Stimulated activated CD8-positive, alpha-beta memory T cell treated with anti-CD3 and anti-CD28 coated beads, Interleukin-4, amount 100 ng/mL, for 48 hours (primary cell): ENCODE measurements around the gene NME1.
"Not testable (repeated sequence)": the region's sequence is repeated elsewhere in the genome, so short reads cannot be mapped to it uniquely, and the experiment has no call there.

Experiments
- DNase-seq: peaks from one replicate; pipeline ENCODE4 v3.0.0-alpha.2; 2020

NME1 gene

GRCh38 chr17:51153210-51154072 is at the start of gene NME1:
Gene NME1, plus strand, starts transcription at chr17:51153559. Its CDS starts 2,096 bp downstream, at chr17:51155655.
- DNase-seq, result peak; percentile 99

DNA sequence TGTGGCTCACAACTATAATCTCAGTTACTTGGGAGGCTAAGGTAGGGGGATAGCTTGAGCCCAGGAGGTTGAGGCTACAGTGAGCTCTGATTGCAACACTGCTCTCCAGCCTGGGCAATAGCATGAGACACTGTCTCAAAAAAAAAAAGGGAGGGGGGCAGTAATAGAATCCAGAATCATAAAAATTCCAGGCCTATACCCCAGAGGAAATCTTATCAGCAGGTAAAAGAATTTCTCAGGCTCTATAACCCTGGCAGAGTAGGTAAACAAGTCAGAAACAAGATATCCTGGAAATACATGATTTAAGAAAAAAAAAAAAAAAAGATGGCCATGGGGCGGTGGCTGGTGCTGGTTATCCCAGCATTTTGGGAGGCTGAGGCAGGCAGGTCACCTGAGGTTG is 45.6 kb upstream of the NME1 start:
- DNase-seq, result no peak

DNA sequence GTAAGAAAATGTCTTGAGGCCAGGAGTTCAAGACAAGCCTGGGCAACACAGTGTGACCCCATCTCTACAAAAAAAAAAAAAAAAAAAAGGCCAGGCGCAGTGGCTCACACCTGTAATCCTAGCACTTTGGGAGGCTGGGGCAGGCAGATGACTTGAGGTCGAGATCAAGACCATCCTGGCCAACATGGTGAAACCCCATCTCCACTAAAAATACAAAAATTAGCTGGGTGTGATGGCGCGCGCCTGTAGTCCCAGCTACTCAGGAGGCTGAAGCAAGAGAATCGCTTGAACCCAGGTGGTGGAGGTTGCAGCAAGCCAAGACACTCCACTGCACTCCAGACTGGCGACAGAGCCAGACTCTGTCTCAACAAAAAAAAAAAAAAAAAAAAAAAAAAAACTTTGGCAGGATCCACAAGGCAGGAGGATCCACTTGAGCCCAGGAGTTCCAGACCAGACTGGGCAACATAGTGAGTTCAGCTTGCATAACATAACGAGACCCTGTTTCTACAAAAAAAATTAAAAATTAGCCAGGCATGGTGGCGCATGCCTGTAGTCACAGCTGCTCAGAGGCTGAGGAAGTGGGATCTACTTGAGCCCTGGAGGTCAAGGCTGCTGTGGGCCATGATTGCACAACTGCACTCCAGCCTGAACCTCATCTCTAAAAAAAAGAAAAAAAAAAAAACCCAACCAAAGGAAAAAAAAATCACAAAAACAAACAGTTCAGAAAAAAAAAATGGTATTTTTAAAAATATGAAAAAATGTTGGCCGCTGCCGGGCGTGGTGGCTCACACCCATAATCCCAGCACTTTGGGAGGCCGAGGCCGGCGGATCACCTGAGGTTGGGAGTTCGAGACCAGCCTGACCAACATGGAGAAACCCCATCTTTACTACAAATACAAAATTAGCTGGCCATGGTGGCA is 40.8 kb upstream of the NME1 start:
- not testable (repeated sequence) for DNase-seq

- no peak for DNase-seq
These were observed 38.2 kb upstream of the NME1 start for GRCh38 chr17:51115179-51115578.

DNA sequence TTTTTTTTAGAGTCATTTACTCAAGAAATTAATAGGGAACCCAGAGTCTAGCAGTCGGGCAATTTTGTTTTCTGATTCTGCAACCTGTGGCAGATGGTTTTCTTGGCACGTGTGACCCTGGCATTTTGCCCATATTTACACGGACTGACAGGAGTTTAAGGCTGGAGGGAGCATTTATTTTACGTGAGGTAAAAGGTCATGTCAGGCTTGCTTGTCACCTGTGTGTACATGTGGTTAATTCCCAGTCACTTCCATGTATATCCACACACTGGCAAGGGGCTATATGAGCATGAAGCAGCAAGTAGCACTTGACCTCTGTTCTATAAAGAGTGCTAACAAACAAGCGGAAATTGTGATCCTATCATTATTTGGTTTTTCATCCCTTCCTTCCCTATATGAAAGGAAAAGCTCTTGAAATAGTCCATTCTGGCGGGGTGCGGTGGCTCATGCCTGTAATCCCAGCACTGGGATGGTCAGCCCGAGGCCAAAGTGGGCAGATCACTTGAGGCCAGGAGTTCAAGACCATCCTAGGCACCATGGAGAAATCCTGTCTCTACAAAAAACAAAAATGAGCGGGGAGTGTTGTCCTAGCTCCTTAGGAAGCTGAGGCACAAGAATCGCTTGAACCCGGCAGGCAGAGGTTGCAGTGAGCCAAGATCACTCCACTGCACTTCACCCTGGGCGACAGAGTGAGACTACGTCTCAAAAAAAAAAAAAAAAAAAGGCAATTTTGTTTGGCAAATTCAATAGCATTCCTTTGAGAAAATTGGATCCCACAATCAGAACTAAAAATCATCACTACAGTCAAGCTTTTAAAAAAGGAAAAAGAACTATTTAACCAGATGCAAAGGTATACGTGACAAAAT is 34.8 kb upstream of the NME1 start:
- DNase-seq, result no peak

DNA sequence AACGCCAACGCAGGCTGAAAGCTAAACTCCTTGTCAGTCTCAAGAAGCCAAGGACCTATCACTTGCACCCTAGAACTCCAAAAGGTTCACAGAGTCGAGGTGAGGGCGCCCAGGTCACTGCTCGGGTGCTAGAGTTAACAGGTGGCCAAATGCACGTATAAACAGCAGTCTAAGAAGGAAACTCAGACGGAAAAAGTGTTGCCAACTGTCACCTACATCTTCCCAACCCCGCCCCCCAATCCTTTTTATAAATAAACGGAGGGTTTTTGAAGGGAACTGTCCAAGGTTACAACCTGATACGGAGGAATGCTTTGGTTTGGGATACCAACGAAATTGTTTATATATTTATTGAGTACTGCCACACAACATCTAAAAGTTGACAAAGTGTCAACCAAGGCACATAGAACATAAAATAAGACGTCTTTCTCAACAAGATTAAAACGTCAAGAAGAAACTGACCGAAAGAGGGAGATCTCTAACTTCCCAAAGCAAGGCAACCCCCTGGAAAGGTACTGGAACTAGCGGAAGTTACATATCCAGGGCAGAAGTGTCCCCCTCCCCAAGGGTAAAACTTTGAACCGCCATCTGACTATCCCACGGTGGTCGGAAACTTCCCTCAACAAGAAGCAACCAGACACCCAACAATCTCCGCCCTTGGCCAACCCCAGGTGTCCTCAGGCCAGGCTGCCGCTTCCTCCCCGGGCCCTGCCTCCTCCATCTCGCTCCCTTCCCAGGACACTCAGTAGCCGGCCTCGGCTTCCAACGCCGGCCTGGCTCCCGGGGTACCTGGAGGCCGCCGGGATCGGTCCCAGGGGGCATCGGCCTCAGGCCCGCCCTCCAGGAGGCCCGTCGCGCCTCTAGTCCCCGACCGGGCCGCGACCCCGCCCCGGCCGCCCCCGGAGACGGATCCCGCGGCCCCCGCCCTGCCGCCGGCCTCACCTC is 33.7 kb upstream of the NME1 start:
- peak; percentile 62 for DNase-seq

GRCh38 chr17:51120357-51120738 is 33.0 kb upstream of the NME1 start:
- no peak for DNase-seq

- peak; percentile 93 for DNase-seq
These were observed 32.4 kb upstream of the NME1 start, which contains the start of gene SPAG9 for GRCh38 chr17:51120739-51121619. Gene SPAG9, minus strand, starts transcription at chr17:51120868. Its CDS starts 212 bp downstream, at chr17:51120656.

- peak; percentile 93 for DNase-seq
These were observed 31.5 kb upstream of the NME1 start for GRCh38 chr17:51121620-51122472.

DNA sequence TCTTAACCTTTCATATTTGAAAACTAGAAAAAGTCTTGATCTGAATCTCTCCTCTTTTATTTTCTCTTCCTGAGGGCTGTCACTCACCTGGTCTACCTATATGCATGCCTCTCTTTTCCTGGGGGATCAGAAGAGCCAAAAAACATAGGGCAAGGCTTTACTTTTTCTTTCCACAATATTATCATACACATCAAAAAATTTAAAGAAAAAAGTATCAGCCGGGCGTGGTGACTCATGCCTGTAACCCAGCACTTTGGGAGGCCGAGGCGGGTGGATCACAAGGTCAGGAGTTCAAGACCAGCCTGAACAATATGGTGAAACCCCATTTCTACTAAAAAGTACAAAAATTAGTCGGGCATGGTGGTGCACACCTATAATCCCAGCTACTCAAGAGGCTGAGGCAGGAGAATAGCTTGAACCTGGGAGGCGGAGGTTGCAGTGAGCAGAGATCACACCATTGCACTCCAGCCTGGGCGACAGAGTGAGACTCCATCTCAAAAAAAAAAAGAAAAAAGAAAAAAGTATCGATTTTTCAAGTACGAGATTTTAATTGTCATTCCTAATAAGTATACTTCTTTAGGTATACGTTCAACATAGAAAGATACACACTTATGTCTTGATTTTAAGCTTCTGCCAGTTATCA is 30.8 kb upstream of the NME1 start:
- peak; percentile 29 for DNase-seq

DNA sequence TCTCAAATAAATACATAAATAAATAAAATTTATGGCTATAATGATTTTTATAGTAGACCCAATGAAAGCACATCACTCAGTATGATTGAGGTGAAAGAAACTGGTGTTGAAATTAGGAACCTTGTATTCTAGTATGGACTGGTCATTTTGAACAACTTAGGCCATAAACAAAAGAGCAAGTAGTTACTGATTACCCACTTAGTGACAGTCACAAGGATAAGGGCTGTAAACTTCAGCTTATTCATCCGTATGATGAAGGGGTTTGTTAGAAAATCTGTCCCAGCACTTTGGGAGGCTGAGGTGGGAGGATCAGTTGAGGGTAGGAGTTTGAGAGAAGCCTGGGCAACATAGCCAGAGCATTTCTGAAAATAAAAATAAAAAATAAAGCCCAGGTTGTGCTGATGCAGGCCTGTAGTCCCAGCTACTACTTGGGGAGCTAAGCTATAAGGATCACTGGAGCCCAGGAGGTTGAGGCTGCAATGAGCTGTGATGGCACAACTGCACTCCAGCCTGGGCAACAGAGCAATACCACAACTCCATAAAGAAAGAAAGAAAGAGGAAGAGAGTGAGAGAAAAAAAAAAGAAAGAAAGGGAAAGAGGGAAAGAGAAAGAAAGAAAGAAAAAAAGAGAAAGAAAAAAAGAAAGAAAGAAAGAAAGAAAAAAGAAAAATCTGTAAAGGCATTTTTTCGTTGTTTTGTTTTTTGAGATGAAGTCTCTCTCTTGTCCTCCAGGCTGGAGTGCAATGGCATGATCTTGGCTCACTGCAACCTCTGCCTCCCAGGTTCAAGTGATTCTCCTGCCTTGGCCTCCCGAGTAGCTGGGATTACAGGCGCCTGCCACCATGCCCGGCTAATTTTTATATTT is 28.5 kb upstream of the NME1 start:
- DNase-seq, result no peak

DNA sequence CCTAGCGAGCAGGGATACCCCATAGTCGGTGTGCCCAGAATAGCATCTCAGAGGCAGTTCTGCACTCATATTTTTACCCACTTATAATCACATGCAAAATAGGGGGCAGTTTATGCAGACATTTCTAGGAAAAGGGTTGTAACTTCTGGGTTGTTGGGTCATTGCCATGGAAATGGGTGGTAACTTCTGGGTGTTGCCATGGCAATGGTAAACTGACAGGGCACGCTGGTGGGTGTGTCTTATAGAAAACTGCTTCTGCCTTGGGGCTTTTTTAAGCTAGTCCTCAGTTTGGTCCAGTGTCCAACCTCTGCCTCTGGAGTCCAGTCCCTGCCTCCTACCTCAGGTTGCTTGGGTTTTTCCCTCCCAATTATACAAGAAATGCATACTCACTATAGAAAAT is 25.3 kb upstream of the NME1 start:
- no peak for DNase-seq

DNA sequence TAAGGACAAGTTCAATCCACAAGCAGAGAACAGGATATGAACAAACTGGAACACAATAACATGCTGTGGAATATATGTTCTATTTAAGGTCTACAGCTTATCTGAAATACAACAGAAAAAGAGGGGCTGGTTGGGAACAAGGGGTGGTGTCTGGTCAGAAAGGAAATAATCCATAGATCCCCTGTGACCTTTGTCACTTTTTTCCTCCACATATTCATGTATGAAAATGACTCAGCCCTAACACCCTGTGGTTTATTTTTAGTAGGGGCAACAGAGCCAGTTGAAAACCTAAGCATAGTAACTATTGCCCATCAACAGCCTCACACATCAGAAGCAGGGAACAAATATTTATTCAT is 20.4 kb upstream of the NME1 start:
- no peak for DNase-seq

- DNase-seq, result no peak
These were observed 20.0 kb upstream of the NME1 start for GRCh38 chr17:51133365-51133764.

- DNase-seq, result no peak
These were observed 17.4 kb upstream of the NME1 start for GRCh38 chr17:51135956-51136355.

DNA sequence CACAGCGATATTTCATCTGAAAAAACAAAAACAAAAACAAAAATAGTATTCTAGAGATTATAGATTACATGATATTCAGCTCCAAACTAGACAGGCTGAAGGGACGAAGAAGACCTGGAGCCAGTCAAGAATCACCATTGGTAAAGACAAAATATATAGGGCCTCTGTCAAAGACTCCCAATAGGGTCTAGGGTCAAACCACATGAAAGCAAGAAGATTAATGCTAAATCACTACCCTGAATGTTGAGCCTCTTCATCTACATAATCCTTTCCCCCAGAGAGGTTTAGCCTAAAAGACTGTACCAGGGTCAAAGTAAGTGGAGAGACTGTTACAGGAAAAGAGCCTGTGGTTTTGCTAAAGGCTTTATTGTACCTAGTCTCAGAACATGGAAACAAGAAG is 10.8 kb upstream of the NME1 start:
- DNase-seq, result no peak

DNA sequence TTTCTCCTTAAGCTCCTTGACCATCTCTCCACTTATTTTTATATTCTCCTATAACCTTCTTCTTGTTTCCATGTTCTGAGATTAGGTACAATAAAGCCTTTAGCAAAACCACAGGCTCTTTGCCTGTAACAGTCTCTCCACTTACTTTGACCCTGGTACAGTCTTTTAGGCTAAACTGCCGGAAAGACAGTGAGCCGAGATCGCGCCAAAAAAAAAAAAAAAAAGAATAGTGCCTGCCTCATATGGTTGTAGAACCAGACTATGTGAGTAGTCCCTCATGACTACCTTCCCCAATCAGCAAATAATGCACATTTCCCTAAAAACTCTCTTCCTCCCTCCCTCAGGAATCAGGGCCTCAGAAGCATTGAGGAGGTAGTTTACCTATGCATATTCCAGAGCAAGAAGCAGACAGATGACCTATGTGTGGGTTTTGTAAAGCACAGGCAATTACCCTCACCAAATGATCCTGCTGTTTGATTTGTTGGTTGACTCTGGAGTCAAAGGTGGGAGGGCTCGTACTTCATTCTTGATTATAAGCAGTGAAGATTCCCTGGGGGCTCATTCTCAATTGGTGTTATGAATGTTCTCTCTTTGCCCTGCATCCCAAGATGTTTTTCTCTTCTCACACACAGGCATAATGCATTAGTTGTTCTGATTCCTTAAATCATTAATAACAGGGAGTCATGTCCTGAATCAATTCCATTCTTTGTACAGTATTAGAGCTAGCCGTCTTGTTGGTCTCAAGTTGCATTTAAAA is 8.9 kb upstream of the NME1 start:
- DNase-seq, result no peak
